Measurements from ENCODE around the gene SLC44A3. TPM values are rescaled to one million over a fixed set of nuclear protein-coding genes. Genes with fewer than 3 reads are reported as not detected.
A peak's percentile ranks its signal among the peaks of the same experiment; 100 is the strongest.

SLC44A3 gene
- polyA plus RNA-seq, 1 of the 3 experiments (the other 2 are of a cell fraction): 2.6 TPM

GRCh38 chr1:94935034-94935433 is 114.9 kb downstream of the SLC44A3 start:
- WGBS (ENCODE audit: low lambda C conversion rate): 73% methylated on average over 1 of the region's 1 CpG
- H3K9me3 ChIP-seq: no peaks in the 10 kb centered on the region
- H4K20me1 ChIP-seq (ENCODE audit: insufficient read depth): no peaks in the 10 kb centered on the region
- no peaks in the 10 kb centered on the region for H3K27me3 ChIP-seq (ENCODE audit: insufficient read depth)
- H3F3A ChIP-seq (replicated peaks; ENCODE audit: insufficient read depth): peaks cover 13% of the 10 kb centered on the region
- H2AFZ ChIP-seq (ENCODE audit: low read depth): no peak overlapping the region
- H3K36me3 ChIP-seq (replicated peaks in 1 of 2; ENCODE audit: control insufficient read depth in 1 of 2, insufficient read depth in 2 of 2, low read length in 1 of 2): peaks cover 0 to 10% of the 10 kb centered on the region in 2 experiments
- H3K9ac ChIP-seq: no peak overlapping the region
- DNase-seq: no peak
- H3K4me2 ChIP-seq: peak overlapping the region; percentile 7; the same call in 1 of the 2 replicates
- POLR2A ChIA-PET: no interaction called here
- TF ChIP-seq TCF12 (IDR thresholded peaks at IDR 0.05): peak; percentile 56
- no peak for TF ChIP-seq RFX5 (IDR thresholded peaks at IDR 0.05; ENCODE audit: low read length)
- TF ChIP-seq EP300 (IDR thresholded peaks at IDR 0.05; ENCODE audit: borderline replicate concordance in 1 of 2, low read depth in 1 of 2, low read length in 1 of 2): 0 out of 4 replicates have a peak, but pooled peaks of 1 of the 2 experiments have one; percentile 5
- TF ChIP-seq SIN3A (IDR thresholded peaks at IDR 0.05; ENCODE audit: borderline replicate concordance, low read depth, low read length): no peak
- peak; percentile 39; the same call in 1 of the 2 replicates for TF ChIP-seq PBX3 (IDR thresholded peaks at IDR 0.05)
- TF ChIP-seq FOSL2 (IDR thresholded peaks at IDR 0.05; ENCODE audit: borderline replicate concordance, low read depth): peak; percentile 9; the same call in 1 of the 2 replicates
- no peak for TF ChIP-seq NRF1 (IDR thresholded peaks at IDR 0.05; ENCODE audit: low read depth, low read length)
- CTCF ChIA-PET: interaction anchor here (1.0 to 1.3 kb wide), 2 partner anchors 106 to 107 kb away, joined by 4 to 6 read pairs; no protein-coding TSS in a partner anchor
- peaks cover 1 to 38% of the 10 kb centered on the region in 2 experiments for H3K4me1 ChIP-seq (ENCODE audit: control insufficient read depth in 1 of 2, insufficient read depth in 2 of 2, low read depth in 1 of 2, low read length in 1 of 2)
- H3K79me2 ChIP-seq (ENCODE audit: insufficient read depth): no peaks in the 10 kb centered on the region
- no peaks in the 10 kb centered on the region for H3K9me2 ChIP-seq
- H3K4me3 ChIP-seq (ENCODE audit: low read depth in 2 of 2, low read length in 1 of 2): no peak overlapping the region
- peak overlapping the region; percentile 4 to 48; a peak in 3 of 4 replicates for H3K27ac ChIP-seq (ENCODE audit: low read depth in 2 of 2, low read length in 1 of 2)

GRCh38 chr1:94935476-94935875 is 115.3 kb downstream of the SLC44A3 start:
- no peaks in the 10 kb centered on the region for H3K27me3 ChIP-seq (ENCODE audit: insufficient read depth)
- WGBS (ENCODE audit: low lambda C conversion rate): 48% methylated on average over 1 of the region's 1 CpG
- H3K36me3 ChIP-seq (replicated peaks in 1 of 2; ENCODE audit: control insufficient read depth in 1 of 2, insufficient read depth in 2 of 2, low read length in 1 of 2): peaks cover 0 to 10% of the 10 kb centered on the region in 2 experiments
- POLR2A ChIA-PET: no interaction called here
- H3K9me2 ChIP-seq: no peaks in the 10 kb centered on the region
- peak overlapping the region; percentile 7; the same call in 1 of the 2 replicates for H3K4me2 ChIP-seq
- no peaks in the 10 kb centered on the region for H4K20me1 ChIP-seq (ENCODE audit: insufficient read depth)
- no peak overlapping the region for H3K9ac ChIP-seq
- H2AFZ ChIP-seq (ENCODE audit: low read depth): no peak overlapping the region
- DNase-seq: no peak
- TF ChIP-seq EP300 (IDR thresholded peaks at IDR 0.05; ENCODE audit: borderline replicate concordance in 1 of 2, low read depth in 1 of 2, low read length in 1 of 2) (0 out of 4 replicates have a peak, but pooled peaks of 1 of the 2 experiments have one; percentile 3), RXRA (IDR thresholded peaks at IDR 0.05; ENCODE audit: borderline replicate concordance, low read depth) (no peak), RAD21 (IDR thresholded peaks at IDR 0.05; ENCODE audit: low read length) (no peak), RCOR1 (IDR thresholded peaks at IDR 0.05; ENCODE audit: low read length) (no peak)
- no peak overlapping the region for H3K4me3 ChIP-seq (ENCODE audit: low read depth in 2 of 2, low read length in 1 of 2)
- H3K27ac ChIP-seq (ENCODE audit: low read depth in 2 of 2, low read length in 1 of 2): peak overlapping the region; percentile 4 to 48; a peak in 3 of 4 replicates
- H3F3A ChIP-seq (replicated peaks; ENCODE audit: insufficient read depth): peaks cover 13% of the 10 kb centered on the region
- peaks cover 0 to 38% of the 10 kb centered on the region in 2 experiments for H3K4me1 ChIP-seq (ENCODE audit: control insufficient read depth in 1 of 2, insufficient read depth in 2 of 2, low read depth in 1 of 2, low read length in 1 of 2)
- no peaks in the 10 kb centered on the region for H3K9me3 ChIP-seq
- CTCF ChIA-PET: interaction anchor here (1.1 to 1.3 kb wide), 2 partner anchors 8 to 106 kb away, joined by 3 to 4 read pairs; partner anchors contain the start of gene CNN3
- H3K79me2 ChIP-seq (ENCODE audit: insufficient read depth): no peaks in the 10 kb centered on the region

All from SK-N-SH (cell line).